GM21381 (cell line): ENCODE measurements around the gene PNMA6F.
"Not testable (repeated sequence)": the region's sequence is repeated elsewhere in the genome, so short reads cannot be mapped to it uniquely, and the experiment has no call there.

Experiments
- ATAC-seq: cut with Tn5 transposase; IDR thresholded peaks from one replicate; pipeline ENCODE4 v1.9.1; 2021; ENCODE audit warnings: mild to moderate bottlenecking, moderate library complexity; ENCODE audit not compliant: unreplicated experiment

PNMA6F gene

DNA sequence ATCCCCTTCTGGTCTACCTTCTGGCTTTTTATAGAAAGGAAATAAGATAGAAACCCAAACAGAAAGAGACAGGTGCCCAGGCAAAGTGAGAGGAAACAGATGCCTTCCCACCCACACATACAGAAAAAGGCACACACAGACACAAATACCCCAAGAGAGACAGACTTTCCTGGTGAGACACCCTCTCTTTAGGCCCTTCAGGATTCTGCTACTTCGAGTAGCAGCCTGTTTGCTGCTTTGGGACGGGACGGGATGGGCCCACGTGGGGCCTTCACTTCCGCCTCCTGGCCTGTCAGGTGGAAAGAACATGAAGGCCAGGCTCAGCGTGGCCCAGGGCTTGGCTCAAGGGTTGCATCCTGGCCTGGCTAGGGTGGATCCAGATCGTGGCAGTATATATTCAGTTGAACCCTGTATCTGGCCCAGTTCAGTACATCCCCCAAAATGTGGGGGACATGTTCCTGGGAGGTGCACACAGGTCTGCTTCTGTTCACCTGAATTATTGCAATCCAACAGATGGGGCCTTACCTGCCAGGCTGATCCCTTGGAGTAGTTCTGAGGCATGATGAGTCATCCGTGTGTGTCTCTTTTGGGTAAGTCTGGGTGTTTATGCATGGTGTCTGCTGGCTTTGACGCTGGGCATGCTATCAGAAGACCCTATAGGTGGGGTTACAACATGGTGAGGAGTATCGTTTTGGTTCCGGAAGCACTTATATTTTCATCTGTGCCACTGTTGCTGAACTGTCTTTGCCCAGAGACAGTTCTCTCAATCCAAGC is 14.7 kb upstream of the PNMA6F start:
- ATAC-seq: no peak

DNA sequence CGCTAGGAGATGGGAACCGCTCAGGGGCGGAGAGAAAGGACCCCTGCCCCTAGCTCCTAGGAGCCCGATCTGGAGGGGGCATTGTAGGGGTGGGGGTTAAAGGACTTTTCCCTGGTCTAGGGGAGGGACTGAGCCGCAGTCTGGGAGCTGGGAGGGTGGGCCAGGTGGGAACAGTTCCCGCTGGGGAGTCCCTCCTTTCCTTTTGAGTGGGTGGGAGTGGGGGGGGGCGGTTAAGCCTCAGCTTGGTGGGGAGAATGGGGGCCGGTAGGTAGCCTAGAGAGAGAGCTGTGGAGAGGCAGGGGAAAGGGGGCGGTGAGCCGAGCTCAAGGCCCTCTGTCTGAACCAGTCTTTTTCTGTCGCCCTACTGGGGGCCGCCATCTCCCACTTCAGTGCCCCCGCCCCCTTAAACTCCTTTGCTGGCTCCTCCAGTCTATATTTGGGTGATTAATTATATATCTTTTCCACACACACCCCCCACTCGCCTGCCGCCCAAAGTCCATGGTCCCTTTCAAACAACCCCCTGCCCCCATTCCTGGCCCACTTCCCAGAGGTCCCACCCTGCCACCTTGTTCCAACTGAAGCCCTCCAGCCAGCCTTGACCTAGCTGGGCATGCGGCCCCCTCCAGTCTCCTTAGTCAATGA is 13.2 kb upstream of the PNMA6F start:
- ATAC-seq: no peak

GRCh38 chrX:153333821-153334653 is 12.5 kb upstream of the PNMA6F start, which contains the start of gene ZNF275:
Gene ZNF275, plus strand, starts transcription at chrX:153334153. Its CDS starts 2,527 bp downstream, at chrX:153336680.
- ATAC-seq: peak; percentile 90

- ATAC-seq: no peak
These were observed 11.7 kb upstream of the PNMA6F start for GRCh38 chrX:153333266-153333665.

- no peak for ATAC-seq
These were observed 6.0 kb upstream of the PNMA6F start for GRCh38 chrX:153327561-153327960.

DNA sequence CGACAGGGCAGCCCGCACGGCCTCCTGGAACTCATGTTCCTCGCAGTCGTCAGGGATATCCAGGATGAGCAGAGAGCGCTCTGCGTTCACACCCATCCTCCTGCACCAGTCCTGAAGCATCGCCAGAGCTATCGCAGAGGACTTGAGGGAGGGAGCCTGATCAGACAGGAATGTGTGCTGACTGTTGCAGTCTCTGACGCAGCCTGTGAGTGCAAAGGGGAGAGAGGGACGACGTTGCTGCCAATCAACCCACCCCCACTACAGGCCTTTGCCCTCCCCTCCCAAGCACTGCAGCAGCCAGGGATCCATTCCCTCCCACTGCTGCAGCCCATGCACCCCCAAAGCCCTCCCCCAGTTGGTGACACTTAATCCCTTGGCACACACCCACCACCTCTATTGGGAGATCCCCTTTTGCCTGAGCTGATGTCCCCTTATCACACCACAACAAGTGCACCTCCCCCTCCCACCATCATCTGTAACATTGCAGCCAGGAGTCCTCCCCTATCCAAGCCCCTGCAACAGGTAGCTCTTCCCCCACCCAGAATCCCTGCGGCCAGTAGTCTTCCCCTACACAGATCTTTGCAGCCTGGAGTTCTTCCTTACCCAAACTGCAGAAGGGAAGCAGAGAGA is 897 bp downstream of the PNMA6F start:
- no peak for ATAC-seq

GRCh38 chrX:153320047-153320443 is 1.5 kb downstream of the PNMA6F start:
- ATAC-seq: not testable (repeated sequence)

- no peak for ATAC-seq
These were observed 2.1 kb downstream of the PNMA6F start for GRCh38 chrX:153319295-153320046.

DNA sequence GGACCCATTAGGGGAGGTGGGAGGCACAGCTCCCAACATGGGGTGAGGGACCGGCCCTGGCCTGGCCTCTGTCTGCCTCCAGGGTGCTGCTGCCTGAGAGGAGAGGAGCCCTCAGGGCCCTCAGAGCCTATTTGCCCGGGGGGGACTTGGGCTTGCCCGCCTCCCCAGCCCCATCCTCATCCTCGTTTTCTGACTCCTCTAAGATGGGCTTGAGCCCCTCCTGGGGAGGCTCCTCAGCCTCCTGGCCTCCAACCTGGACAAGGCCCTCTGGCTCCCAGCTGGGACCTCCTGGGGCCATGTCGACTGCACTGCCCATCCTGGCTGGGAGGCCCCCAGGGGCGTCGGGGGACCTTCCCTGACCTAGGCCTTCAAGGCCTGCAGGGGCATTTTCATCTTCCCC is 2.8 kb downstream of the PNMA6F start:
- ATAC-seq: no peak

GRCh38 chrX:153317996-153318722 is 3.4 kb downstream of the PNMA6F start:
- ATAC-seq: no peak

DNA sequence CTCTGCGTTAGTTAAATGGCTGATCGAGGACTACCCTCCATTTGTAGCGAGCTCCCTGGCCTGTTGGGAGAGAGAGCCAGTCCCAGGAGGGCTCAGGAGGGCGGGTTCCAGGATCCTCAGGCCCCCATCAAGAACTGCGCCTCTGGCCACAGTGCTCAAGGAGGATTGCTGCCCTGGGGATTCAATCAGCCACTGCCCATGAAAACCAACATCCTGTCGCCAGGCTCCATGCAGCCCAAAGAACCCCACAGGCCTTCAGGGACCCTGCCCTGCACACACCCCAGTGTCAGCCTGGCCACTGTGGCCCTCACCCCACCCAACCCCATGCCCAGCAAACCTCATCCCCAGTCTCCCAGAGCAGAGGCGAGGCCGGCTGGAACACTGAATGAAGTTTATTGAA is 4.3 kb downstream of the PNMA6F start:
- no peak for ATAC-seq

- ATAC-seq: no peak
These were observed 8.7 kb downstream of the PNMA6F start for GRCh38 chrX:153312842-153313241.

- no peak for ATAC-seq
These were observed 9.5 kb downstream of the PNMA6F start for GRCh38 chrX:153312041-153312440.

GRCh38 chrX:153310901-153311300 is 10.7 kb downstream of the PNMA6F start:
- ATAC-seq: no peak

- ATAC-seq: no peak
These were observed 14.0 kb downstream of the PNMA6F start for GRCh38 chrX:153307276-153308178.

- ATAC-seq: no peak
These were observed 14.9 kb downstream of the PNMA6F start for GRCh38 chrX:153306527-153307115.

DNA sequence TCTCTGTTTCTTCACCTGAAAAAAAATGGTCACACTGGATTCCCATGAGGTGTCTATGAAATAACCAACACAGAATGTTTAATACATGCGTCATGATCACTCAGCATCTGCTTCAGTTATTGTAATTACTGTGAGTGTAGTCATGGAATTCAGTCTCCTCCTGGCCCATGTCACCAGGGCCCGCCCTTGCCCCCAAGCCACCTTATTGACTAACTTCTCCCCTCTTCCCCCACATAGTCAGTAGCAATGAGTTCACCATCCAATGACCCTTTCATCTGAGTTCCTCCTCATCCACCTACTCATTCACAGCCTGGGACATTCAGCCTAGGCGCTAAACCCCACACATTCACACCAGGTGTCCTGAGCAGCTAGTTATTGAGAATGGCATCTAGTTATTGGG is 15.6 kb downstream of the PNMA6F start:
- no peak for ATAC-seq

- ATAC-seq: no peak
These were observed 16.4 kb downstream of the PNMA6F start for GRCh38 chrX:153304988-153305736.
